HG03095 (cell line): ENCODE measurements around the gene C13orf42.
"Not testable (repeated sequence)": the region's sequence is repeated elsewhere in the genome, so short reads cannot be mapped to it uniquely, and the experiment has no call there.

Experiments
- ATAC-seq: cut with Tn5 transposase; IDR thresholded peaks from one replicate; pipeline ENCODE4 v1.9.1; 2021; ENCODE audit warnings: moderate library complexity; ENCODE audit not compliant: unreplicated experiment

The C13orf42 gene

DNA sequence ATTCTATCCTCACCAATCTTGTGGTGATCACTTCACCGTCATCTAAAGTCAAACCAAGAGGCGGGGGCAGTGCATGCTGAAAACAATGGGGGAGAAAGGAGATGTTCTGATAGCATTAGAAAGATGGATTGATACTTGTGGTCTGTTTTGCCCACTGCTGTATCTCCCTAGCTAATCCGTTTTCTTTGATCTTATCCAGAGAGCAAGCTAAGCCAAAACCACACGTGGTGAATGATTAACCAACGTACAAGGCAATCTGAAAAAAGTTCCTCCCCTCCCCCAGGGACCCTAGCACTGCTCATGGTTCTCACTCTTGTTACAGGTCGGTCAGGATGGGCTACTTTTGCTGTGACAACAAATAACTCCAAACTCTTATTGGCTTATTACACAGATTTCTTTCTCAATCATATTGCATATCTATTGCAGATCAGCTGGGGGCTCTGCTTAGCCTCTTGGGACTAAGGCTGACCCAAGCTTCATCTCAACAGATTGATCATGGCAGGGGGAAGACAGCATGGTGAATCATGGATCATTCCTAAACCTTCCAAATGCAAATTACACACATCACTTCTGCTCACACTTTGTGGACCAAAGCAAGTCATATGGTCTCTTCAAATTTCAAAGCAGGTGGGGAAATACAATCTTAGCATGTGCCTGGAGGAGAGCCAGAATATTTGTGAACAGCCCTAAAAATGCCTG, 11.9 kb upstream of the C13orf42 start:
- ATAC-seq = no peak

DNA sequence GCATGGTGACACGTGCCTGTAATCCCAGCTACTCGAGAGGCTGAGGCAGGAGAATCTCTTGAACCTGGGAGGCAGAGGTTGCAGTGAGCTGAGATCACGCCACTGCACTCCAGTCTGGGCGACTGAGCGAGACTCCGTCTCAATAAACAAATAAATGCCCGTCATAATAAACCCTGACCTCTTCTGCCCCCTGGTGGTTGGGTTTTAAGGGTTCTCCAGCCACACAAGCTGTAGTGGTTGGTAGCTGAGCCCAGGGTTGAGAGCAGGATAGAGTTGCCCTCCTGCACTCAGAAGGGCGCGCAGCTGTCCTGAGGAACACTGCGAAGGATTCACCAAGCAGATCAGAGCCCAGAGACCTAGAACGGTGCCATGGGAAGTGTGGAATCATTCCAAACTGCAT, 9.8 kb upstream of the C13orf42 start:
- ATAC-seq = not testable (repeated sequence)

DNA sequence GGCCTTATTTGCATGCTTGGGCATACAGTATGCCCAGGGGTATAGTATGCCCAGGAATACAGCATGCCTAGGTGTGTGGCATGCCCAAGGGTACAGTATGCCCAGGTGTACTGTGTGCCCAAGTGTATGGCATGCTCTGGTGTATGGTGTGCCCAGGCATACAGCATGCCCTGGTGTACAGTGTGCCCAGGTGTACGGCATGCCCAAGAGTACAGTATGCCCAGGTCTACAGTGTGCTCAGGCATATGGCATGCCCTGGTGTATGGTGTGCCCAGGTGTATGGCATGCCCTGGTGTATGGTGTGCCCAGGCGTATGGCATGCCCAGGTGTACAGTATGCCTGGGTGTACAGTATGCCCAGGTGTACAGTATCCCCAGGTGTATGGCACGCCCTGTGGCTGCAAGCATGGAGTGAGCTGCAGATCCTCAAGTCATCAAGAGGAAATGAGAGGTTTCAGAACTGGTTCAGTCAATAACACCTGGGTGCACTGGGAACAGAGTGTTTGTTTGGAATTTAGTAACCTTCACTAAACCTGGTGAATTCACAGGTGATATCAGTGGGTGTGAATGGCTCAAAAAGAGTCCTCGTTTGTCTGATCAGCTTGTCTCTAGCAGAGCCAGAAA, 7.8 kb upstream of the C13orf42 start:
- no peak for ATAC-seq

DNA sequence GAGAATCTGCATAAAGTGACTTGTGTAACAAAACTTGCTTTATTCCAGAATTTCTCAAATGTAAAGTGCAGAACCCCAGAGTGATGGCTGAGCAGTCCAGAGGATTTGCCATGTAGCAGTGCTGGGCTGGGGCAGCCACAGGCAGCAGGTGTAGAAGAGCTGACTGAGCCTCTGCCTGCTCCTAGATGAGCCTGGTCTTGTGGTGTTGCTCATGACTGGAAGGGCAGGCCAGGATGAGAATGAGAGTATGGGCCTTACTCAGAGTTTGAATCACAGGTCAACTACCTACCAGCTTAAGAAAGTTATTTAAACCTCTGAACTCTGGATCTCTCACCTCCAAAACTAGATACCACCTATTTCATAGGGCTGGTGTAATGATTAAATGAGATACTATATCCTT, 2.9 kb upstream of the C13orf42 start:
- no peak for ATAC-seq

DNA sequence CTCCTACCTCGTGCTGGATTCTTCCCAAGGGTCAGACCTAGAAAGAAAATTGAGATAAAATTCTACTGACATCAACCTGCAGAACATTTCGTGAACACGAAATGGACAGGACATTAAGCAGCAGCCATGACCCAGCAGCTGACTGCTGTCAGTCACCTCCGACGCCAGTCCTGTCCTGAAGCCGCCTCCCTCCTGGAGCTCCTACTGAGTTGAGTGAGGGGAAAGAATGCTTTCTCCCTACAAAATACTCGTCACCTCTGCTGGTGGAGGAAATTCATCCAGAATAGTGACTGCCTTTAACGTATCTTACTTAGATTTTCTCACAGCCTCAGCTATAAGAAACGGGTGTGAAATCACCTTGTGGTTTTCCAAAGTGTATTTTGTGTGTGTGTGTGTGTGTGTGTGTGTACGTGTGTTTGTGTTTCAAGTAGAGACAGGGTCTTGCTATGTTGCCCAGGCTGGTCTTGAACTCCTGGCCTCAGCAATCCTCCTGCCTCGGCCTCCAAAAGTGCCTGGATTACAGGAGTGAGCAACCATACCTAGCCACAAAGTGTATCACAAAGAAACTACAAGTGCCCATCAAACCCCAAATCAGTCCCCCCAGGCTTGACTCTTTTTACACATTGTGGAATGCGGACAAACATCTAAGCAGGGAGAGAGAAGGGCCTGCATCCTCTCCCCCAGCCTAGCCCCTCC, 2.3 kb upstream of the C13orf42 start:
- no peak for ATAC-seq

DNA sequence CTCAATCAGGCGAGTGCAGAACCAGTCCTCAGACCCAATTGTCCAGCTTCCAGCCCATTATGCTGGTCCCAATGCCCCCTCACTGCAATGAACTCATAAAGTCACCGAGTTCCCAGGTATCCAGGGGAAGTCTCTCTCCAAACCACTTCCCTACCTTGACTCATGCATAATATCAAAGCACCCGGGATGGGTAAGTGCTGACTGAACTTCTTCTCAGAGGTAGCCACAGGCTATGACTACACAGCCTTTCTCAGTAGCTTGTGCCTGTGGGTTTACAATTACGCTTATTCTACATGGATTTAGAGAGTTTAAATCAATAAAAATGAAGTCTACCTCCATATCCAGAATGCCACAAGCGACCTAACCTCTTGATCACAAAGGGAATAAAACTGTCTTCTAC, 1.7 kb upstream of the C13orf42 start:
- no peak for ATAC-seq

DNA sequence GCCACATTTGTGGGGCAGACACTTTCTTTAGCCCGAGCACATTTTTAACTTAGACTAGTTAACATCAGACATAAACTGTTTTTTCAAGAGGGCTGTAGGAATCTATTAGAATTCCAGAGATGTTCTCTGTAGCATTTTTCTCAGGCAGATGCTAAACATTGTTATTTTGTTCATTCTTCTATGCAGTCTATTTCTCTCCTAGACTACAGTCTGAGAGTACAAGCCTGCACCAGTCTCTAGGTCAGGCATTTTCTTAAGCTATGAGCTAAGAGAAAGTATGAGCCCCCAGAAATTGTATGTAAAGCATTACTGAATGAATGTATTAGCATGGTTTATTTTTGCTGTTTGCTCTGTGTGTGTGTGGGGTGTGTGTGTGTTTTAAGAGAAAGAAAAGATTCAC, 923 bp upstream of the C13orf42 start:
- ATAC-seq = no peak

DNA sequence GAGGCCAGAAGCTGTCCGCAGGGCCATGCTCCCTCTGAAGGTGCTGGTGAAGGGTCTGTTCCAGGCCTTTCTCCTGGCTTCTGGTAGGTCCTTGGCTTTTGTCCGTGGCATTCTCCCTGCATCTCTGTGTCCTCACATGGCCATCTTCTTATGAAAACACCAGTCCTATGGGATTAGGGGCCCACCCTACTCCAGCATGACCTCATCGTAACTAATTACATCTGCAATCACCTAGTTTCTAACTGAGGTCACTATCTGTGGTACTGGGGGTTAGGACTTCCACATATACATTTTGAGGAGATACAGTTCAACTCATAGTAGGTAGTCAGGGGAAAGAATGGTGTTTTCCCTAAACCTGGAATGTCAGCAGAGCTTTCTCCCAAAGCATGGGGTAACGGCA, 3.1 kb downstream of the C13orf42 start:
- ATAC-seq = no peak

DNA sequence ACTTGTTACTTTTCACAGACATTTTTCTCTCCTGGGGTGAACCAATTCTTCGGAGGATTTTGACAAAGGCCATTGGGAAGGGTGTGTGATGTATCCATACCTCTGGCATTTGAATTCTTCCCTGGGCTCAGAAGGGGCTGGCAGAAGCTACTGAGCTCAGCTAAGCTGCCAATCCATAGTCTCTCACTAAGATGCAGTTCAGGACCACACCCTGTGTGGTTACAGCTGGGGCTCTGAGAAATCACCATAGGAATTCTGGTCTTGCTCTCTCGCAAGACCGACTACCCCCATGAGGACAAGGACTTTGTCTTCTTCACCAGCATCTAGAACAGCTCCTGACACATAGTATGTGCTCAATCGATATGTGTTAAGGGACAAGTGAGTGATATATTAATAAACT, 6.0 kb downstream of the C13orf42 start:
- ATAC-seq = no peak

DNA sequence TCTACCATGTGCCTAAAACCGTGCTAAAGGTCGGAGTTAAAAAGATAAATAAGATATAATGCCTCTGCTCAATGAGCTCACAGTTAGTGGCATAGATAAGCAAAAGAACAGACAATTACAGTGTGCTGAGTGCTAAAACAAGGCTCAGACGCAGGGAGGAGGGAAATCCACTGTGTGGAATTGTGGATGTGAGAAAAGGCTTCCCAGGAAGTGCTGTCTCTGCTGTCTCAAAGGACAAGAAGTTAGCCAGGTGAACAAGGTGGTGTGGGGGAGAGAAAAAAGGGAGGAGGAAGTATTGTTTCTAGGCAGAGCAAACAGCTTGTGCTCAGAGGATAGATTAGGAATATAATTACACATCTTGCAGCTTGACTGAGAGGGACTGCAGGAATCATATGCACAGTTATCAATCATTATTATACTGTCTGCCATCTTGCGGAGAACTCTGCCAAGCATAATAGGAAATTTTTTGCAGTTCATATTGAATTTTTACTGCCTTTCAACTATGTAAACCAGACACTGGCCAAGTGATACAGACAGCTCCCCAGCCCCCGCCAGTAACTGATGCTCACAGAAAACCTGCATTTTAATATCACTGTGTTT, 9.3 kb downstream of the C13orf42 start:
- ATAC-seq = no peak

DNA sequence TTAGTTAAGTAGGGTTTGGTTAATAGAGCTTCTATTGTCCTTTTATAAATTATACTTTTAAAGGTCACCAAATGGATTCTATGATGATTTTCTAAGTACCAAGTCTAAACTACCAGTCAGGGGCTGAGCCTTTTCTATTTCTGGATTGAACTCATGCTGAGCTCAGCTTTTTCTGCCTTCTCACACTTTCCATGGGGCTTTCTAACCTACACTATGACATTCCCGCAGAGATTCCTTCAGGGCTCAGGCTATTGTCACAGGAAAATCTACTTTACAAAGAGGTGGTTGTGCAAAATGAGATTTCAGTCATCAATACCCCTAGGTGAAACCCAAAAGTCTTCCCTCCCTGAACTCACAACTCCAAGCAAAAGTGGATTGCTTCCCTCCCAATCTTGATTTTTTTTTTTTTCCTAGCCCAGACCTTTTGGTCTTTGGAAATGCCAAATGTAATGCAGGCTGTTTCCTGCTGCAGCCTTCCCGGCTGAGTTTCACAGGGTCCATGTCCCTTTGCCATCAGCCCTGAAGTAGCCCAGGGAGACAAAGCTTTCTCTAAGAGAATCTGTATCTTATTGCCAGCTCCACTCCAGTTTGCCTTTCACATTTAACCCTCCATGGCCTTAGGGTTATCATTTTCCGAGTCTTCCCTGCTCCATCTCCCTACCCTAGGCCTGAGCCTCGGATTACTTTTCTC, 13.6 kb downstream of the C13orf42 start:
- ATAC-seq = no peak

DNA sequence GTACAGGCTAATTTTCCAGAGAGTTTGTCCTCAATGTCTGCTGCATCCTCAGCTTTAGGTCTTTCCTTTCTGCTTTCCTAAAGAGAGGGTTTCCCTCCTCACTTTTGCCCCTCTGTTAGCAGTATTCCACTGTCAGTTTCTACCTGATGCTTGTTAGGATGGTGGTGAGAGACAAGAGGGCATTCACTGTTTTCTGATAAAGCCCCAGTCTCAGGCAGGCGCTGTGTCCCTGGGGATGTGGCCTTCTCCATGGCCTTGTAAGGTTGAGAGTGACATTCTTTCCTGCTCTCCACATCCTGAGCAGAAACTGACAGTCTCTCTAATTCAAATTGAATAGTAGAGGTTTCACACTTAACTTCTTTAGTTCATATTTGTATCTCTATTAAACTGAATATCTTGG, 14.9 kb downstream of the C13orf42 start:
- no peak for ATAC-seq

DNA sequence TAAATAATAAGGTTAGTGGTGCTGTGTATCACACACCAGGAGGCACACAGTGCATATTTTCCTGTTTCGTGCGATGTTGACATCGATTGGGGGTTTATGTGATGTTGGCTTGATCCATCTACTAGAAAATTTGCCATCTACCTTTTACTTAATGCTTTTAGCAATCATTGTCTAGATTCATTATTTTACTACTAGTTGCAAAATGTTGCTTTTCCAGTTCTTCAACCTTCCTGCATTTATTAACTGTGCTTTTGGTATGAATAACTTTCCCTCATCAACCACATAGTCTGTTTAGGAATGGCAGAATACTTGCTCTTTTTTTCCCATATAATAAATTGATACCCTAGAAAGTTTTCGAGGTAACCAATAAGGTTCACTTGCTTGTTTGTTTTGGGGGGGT, 17.5 kb downstream of the C13orf42 start:
- no peak for ATAC-seq

DNA sequence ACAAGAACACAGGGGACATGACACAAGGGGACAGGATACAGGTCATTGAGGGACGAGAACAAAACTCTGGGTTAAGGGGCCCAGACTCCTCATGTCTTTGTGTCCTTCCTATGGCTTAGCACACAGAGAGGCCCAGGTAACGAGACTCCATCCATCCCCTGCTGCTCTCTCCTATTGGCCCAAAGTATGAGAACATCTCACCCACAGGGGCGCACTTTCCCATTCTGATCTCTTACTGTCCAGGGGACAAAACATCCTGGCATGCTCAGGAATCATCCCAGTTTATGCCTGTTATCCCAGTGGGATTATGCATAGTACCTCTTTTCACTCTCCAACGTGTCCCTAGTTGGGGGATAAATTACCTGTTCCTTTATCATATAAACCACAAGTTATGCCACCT, 19.2 kb downstream of the C13orf42 start:
- ATAC-seq = no peak

DNA sequence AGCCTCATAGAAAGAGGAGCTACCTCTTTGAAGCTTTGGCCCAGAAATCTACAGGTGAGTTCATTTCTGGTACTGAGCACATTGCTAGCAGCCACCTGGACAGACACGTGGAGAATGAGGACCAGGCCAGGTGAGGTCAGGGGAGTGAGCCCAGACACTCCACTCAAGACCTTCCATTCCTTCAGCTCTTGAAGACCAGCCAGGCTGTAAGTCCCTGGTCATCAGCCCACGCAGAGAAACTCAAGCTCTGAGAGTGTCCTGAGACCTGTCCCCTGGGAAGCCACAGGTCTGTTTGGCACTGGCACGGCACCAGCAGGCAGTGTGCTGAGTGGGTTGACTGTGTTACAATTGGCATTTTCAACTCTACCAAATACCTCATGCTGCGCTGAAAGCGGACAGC, 27.4 kb downstream of the C13orf42 start:
- no peak for ATAC-seq

DNA sequence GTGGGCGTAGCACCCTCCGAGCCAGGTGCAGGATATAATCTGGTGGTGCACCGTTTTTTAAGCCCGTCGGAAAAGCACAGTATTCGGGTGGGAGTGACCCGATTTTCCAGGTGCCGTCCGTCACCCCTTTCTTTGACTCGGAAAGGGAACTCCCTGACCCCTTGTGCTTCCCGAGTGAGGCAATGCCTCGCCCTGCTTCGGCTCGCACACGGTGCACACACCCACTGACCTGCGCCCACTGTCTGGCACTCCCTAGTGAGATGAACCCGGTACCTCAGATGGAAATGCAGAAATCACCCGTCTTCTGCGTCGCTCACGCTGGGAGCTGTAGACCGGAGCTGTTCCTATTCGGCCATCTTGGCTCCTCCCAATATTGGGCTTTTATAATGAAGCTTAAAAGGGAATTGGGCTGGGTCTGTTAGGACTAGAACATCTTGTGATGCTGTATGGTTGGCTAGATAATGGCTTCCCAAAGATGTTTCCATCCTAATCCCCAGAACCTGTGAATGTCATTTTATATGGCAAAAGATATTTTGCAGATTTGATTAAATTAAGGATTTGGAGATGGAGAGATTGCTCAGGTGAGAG, 30.5 kb downstream of the C13orf42 start:
- ATAC-seq = not testable (repeated sequence)

DNA sequence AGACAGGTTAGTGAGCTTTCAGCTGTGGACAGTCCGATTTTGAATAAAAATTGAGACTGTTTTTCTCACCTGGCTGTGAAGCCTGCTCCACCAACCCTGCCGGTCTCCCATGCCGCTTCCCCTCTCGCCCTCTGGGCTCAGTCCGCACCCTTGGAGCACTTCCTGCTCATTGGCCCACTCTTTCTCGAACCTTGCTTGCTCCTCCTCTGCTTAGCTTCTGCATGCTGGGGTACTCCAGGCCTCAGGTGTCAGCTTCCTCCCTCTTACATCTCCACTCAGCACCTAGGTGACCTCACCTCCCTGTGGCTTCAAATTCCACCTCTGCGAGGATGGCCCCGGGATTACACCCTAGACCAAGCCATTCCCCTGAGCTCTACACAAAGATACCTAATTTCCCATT, 39.6 kb downstream of the C13orf42 start:
- ATAC-seq = no peak

DNA sequence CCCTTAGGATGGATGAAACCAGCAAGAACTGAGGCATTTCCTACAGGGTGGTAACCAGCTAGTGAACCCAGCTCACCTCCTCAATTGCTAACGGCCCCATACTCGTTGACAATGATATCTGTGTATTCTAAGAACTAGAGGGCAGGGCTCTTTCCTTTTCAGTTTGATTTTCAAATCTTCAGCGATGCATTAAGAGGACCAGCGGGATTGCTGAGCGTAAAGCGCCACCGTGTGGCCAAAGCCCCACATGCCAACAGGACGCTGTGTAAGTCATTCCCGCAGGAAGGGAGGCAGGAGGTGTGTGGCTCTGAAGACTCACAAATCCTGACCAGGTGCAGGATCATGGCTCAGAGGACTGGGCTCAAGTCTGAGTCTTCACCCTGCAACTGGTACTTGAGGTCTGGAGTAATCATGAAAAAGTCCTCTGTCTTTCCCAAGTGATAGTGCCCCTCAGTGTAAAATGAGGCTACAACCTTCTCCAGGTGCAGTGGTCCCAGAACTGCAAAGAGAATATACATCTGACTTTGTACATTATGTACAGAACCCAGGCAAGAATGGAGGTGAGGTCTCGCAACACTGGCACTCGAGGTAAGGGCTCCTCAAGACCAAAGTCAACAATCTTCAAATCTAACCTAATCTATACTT, 40.9 kb downstream of the C13orf42 start:
- peak; percentile 85 for ATAC-seq

DNA sequence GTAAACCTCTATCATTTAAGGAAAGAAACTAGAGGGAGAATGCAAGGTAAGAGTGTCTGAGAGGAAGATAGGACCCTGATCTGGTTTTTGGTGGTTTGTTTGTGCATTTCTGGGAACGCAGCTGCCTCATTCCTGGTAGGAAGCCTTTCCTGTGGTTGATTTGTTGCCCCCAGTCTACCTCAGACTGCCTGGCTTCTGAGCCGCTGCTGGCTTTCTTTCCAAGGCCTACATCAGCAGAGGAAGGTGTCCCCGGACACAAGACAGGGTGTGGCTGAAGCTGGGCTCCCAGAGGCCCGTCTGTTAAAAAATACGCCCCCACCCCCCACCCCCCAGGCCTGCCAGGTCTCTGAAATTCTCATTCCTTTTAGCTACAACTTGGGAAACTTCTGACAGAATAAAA, 42.6 kb downstream of the C13orf42 start:
- ATAC-seq = no peak

DNA sequence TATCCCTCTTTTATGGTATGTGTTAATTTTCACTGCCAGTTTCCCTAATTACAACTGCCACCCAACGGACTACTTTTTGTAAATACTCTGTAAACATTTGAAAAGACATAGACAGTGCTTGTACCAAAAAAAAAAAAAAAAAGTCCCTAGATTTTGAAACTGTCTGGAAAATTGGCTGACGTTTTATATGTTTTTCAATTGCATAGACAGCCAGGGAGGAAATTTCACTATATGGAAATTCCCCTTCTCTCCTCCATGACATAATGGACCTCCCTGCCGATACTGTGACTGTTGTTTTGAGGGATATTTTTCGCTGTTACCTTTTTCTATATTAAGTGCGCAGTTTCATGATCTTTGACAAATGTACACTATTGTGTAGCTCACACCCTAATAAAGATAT, 43.4 kb downstream of the C13orf42 start:
- no peak for ATAC-seq
